K562 (cell line): ENCODE measurements around the gene OR4F15. TPM values are rescaled to one million over a fixed set of nuclear protein-coding genes. Genes with fewer than 3 reads are reported as not detected.
"Not testable (repeated sequence)": the region's sequence is repeated elsewhere in the genome, so short reads cannot be mapped to it uniquely, and the experiment has no call there.

Experiments
- ATAC-seq: fragments of 200-7000 bp; cut with Tn5 transposase; 3 replicates; pipeline ENCODE4 v1.9.1; 2020; ENCODE audit warnings: moderate library complexity
- BruUV-seq: library from RNA; stranded (reverse); fragments of 400-500 nt; replicated peaks from 2 replicates; lab custom pipeline; 2021; lab: Mats Ljungman, UMichigan
- CTCF ChIA-PET: fragments of 300-600 bp; formaldehyde crosslinking; extraction: SDS; loops from one replicate; lab custom pipeline; 2021; ENCODE audit warnings: low intra/inter-chr PET ratio; lab: Yijun Ruan, JAX
- POLR2A ChIA-PET: fragments of 300-600, 350-650 bp; sonication (Branson Sonifier 250); formaldehyde crosslinking; extraction: SDS; loops from one replicate; lab custom pipeline; 2021; ENCODE audit warnings: antibody characterized with exemption, inconsistent platforms; lab: Yijun Ruan, JAX
- DNase-seq, 4 experiments: peaks; one replicate each; pipeline versions ENCODE4 v3.0.0 to v3.0.0-alpha.2; 2011 to 2018; ENCODE audit warnings: low spot score in 3 of 4, mixed read lengths in 3 of 4; ENCODE audit errors: extremely low read depth in 1 of 4
- FAIRE-seq: peaks from 2 replicates; lab custom pipeline; 2011; peaks lifted over from hg19 to GRCh38; lab: Jason Lieb, UNC
- H2AFZ ChIP-seq: 2 replicates; pipeline ENCODE4 v1.6.0; 2011; ENCODE audit warnings: low read depth, low read length, control low read depth, inconsistent platforms
- H3K27ac ChIP-seq: fragments of 200-600 bp; 3 replicates; pipeline ENCODE4 v1.8.0; 2011; ENCODE audit warnings: low read depth, mild to moderate bottlenecking, control low read depth, inconsistent platforms, low read length, moderate library complexity, mixed read lengths; ENCODE audit errors: extremely low read depth
- H3K27me3 ChIP-seq, 2 experiments: fragments of 300-600 bp in 1 of 2; 2 replicates in 1 of 2; 3 replicates in 1 of 2; pipeline versions ENCODE4 v1.6.0 to v1.8.0; 2011; ENCODE audit warnings: inconsistent platforms in 2 of 2, low read length in 2 of 2, mild to moderate bottlenecking in 1 of 2, mixed read lengths in 1 of 2, moderate library complexity in 1 of 2; ENCODE audit not compliant: control insufficient read depth in 2 of 2, insufficient read depth in 2 of 2
- H3K36me3 ChIP-seq: fragments of 300-600 bp; 3 replicates; pipeline ENCODE4 v1.8.0; 2011; ENCODE audit warnings: mild to moderate bottlenecking, low read length, inconsistent platforms; ENCODE audit not compliant: control insufficient read depth, insufficient read depth
- H3K4me1 ChIP-seq, 2 experiments: fragments of 200-600 bp in 1 of 2; replicated peaks in 1 of 2; 2 replicates in 1 of 2; 3 replicates in 1 of 2; pipeline versions ENCODE4 v1.5.1 to v1.8.0; 2011; ENCODE audit warnings: inconsistent platforms in 2 of 2, low read length in 2 of 2, mild to moderate bottlenecking in 1 of 2, mixed read lengths in 1 of 2, moderate library complexity in 1 of 2; ENCODE audit not compliant: control insufficient read depth in 2 of 2, insufficient read depth in 2 of 2
- H3K4me2 ChIP-seq: 2 replicates; pipeline ENCODE4 v1.6.1; 2011; ENCODE audit warnings: low read length, control low read depth, inconsistent platforms, mixed read lengths; ENCODE audit not compliant: insufficient read depth
- H3K4me3 ChIP-seq: fragments of 200-600 bp; sonication (generic), shearing (Covaris generic); 2 replicates; pipeline ENCODE4 v1.5.1; 2016; ENCODE audit warnings: control low read depth, inconsistent platforms
- H3K79me2 ChIP-seq: fragments of 200-600 bp; 3 replicates; pipeline ENCODE4 v1.8.0; 2011; ENCODE audit warnings: low read length, inconsistent platforms; ENCODE audit not compliant: control insufficient read depth, insufficient read depth
- H3K9ac ChIP-seq, 2 experiments: 2 replicates each; pipeline versions ENCODE4 v1.6.0 to v1.6.1; 2011; ENCODE audit warnings: low read depth in 2 of 2, low read length in 2 of 2, control low read depth in 1 of 2, inconsistent platforms in 1 of 2, mild to moderate bottlenecking in 1 of 2, mixed read lengths in 1 of 2; ENCODE audit not compliant: insufficient read depth in 1 of 2
- H3K9me1 ChIP-seq: one replicate; pipeline ENCODE4 v1.6.0; 2011; ENCODE audit warnings: inconsistent platforms, mild to moderate bottlenecking, low read length, moderate library complexity; ENCODE audit not compliant: control insufficient read depth, insufficient read depth
- H3K9me3 ChIP-seq: replicated peaks from 2 replicates; pipeline ENCODE4 v1.5.1; 2011; ENCODE audit warnings: low read depth, low read length, inconsistent platforms; ENCODE audit not compliant: control insufficient read depth, insufficient read depth
- H4K20me1 ChIP-seq: replicated peaks from 2 replicates; pipeline ENCODE4 v1.6.1; 2011; ENCODE audit warnings: low read length, inconsistent platforms, mixed read lengths; ENCODE audit not compliant: control insufficient read depth, insufficient read depth
- ADNP ChIP-seq: fragments of 200-800 bp; sonication (Bioruptor generic); IDR thresholded peaks from 2 replicates; pipeline ENCODE4 v1.6.1; 2016; ENCODE audit warnings: missing genetic modification characterization, missing compliant biosample characterization
- AFF1 ChIP-seq, 2 experiments: fragments of 450-650 bp; IDR thresholded peaks; 2 replicates each; pipeline ENCODE4 v1.6.1; 2018; ENCODE audit warnings: mild to moderate bottlenecking in 2 of 2, low read depth in 1 of 2; ENCODE audit not compliant: partially characterized antibody in 2 of 2
- MLX ChIP-seq, 2 experiments: fragments of 450-650 bp in 1 of 2; sonication (generic) in 1 of 2; formaldehyde crosslinking; conservative IDR thresholded peaks; 2 replicates each; pipeline versions ENCODE4 v1.4.0 to v1.8.1; 2020 to 2022; ENCODE audit warnings: mild to moderate bottlenecking in 1 of 2, missing genetic modification reagents in 1 of 2
- SPI1 ChIP-seq: IDR thresholded peaks from 2 replicates; pipeline ENCODE4 v1.6.1; 2011; ENCODE audit warnings: low read depth, low read length, control low read depth, borderline replicate concordance
- TEAD1 ChIP-seq, 2 experiments: fragments of 450-650 bp in 1 of 2; sonication (generic) in 1 of 2; formaldehyde crosslinking; IDR thresholded peaks; 2 replicates each; pipeline versions ENCODE4 v1.4.0 to v1.8.0; 2020 to 2022; ENCODE audit warnings: mild to moderate bottlenecking in 2 of 2, missing genetic modification reagents in 1 of 2
- WGBS: fragments of 100-300 bp; shearing (Covaris generic); methylation state at CpG from one replicate; pipeline ENCODE4 v1.1.6; 2016; ENCODE audit warnings: low coverage, mixed read lengths; ENCODE audit not compliant: insufficient coverage; ENCODE audit errors: missing lambda C conversion rate; 5-methylcytosine and 5-hydroxymethylcytosine counted together
- in situ Hi-C: fragments of 300-500 bp; cut with MboI; formaldehyde crosslinking; loops from 4 replicates; pipeline ENCODE4 v1.15.0; 2018; ENCODE audit warnings: inconsistent platforms, mixed read lengths
- intact Hi-C: fragments of 100-400 bp; cut with micrococcal nuclease; formaldehyde crosslinking; loops from 2 replicates; pipeline ENCODE4 v1.14.2; 2022
- polyA plus RNA-seq, 8 experiments: library from polyadenylated mRNA; depleted of rRNA in 4 of 8; stranded (reverse) in 5 of 8; unstranded in 3 of 8; fragments of >200 nt; fragmentation: Nextera tagmentation in 2 of 8; fragmentation: Illumina TruSeq in 1 of 8; extraction: Ambion mirVana in 2 of 8; extraction: Trizol in 1 of 8; gene quantifications; 2 replicates each; pipeline versions ENCODE4 v1.2.1 to v1.2.3, GENCODE V29; 2011 to 2014; ENCODE audit warnings: inconsistent platforms in 1 of 8, missing spikeins in 1 of 8
- total RNA-seq, 7 experiments: library from RNA; depleted of rRNA in 6 of 7; stranded (reverse); fragments of >200 nt in 6 of 7; fragmentation: Illumina TruSeq in 2 of 7; extraction: Trizol in 2 of 7; gene quantifications; 2 replicates each; pipeline versions ENCODE4 v1.2.1 to v1.2.3, GENCODE V29; 2011 to 2021; ENCODE audit warnings: low replicate concordance in 1 of 7

OR4F15 gene
- total and polyA plus RNA-seq, 9 of the 15 experiments (the other 6 are each of a cell fraction or from before 2014, with no cell fraction given) = not detected

GRCh38 chr15:101811902-101812301, at the start of gene OR4F15 (continued):
- no peak for TF ChIP-seq SPI1
- TF ChIP-seq MLX (CRISPR knock-in tag; conservative IDR thresholded peaks at IDR 0.05) = no peak
- TF ChIP-seq ADNP (tag) = no peak
- TF ChIP-seq TEAD1 (CRISPR knock-in tag; IDR thresholded peaks at IDR 0.05) = no peak
- no peak for TF ChIP-seq AFF1 (IDR thresholded peaks at IDR 0.05; ENCODE audit: low read depth in 1 of 2, partially characterized antibody in 2 of 2)

GRCh38 chr15:101764669-101765339, 47.2 kb upstream of the OR4F15 start:
- H4K20me1 ChIP-seq, BruUV-seq, H3K9ac ChIP-seq, DNase-seq, ATAC-seq, H3K36me3 ChIP-seq, intact Hi-C loops, H3K9me1 ChIP-seq, H3K79me2 ChIP-seq, H3K4me3 ChIP-seq, H3K9me3 ChIP-seq, POLR2A ChIA-PET, H3K4me1 ChIP-seq, H3K27ac ChIP-seq, H2AFZ ChIP-seq, FAIRE-seq, H3K4me2 ChIP-seq, H3K27me3 ChIP-seq: not testable (repeated sequence)
- WGBS = 65% methylated on average over 20 of the region's 23 CpGs
- CTCF ChIA-PET = interaction anchor here (0.6 kb wide), 1 partner anchor 216 kb away, joined by 4 read pairs; no protein-coding TSS in a partner anchor
- in situ Hi-C loops = loop anchor here (5.0 kb wide), 1 partner anchor 1968 kb away; no protein-coding TSS in a partner anchor
